ENCODE results near the gene GDF10.

Gene GDF10

GRCh38 chr10:47310090-47310505 is 10.1 kb downstream of the GDF10 start:
- no peak for TF ChIP-seq ZNF70 (CRISPR knock-in tag; IDR thresholded peaks at IDR 0.05)
- no peak for ATAC-seq

GRCh38 chr10:47311193-47311931 is 11.4 kb downstream of the GDF10 start:
- no peak for ATAC-seq
- TF ChIP-seq TOX (CRISPR knock-in tag; IDR thresholded peaks at IDR 0.05; ENCODE audit: borderline replicate concordance) (no peak), ZC3H10 (CRISPR knock-in tag; IDR thresholded peaks at IDR 0.05) (no peak), ZNF70 (CRISPR knock-in tag; IDR thresholded peaks at IDR 0.05) (no peak), ISL1 (CRISPR knock-in tag; IDR thresholded peaks at IDR 0.05) (no peak), CSDC2 (CRISPR knock-in tag; IDR thresholded peaks at IDR 0.05) (no peak), ZNF8 (CRISPR knock-in tag; IDR thresholded peaks at IDR 0.05) (no peak), PATZ1 (CRISPR knock-in tag; IDR thresholded peaks at IDR 0.05; ENCODE audit: borderline replicate concordance) (no peak), ZFP3 (CRISPR knock-in tag; IDR thresholded peaks at IDR 0.05) (no peak), ESRRG (CRISPR knock-in tag; IDR thresholded peaks at IDR 0.05) (no peak), CREB5 (CRISPR knock-in tag; IDR thresholded peaks at IDR 0.05; ENCODE audit: low read depth) (no peak), POU6F1 (CRISPR knock-in tag; IDR thresholded peaks at IDR 0.05; ENCODE audit: borderline replicate concordance, low read depth) (no peak), OSR1 (CRISPR knock-in tag; IDR thresholded peaks at IDR 0.05) (no peak), ZNF565 (CRISPR knock-in tag; conservative IDR thresholded peaks at IDR 0.05; ENCODE audit: low read depth) (no peak), PPARA (CRISPR knock-in tag; IDR thresholded peaks at IDR 0.05; ENCODE audit: borderline replicate concordance) (no peak), GLIS3 (CRISPR knock-in tag; IDR thresholded peaks at IDR 0.05) (no peak), SNAI2 (CRISPR knock-in tag; IDR thresholded peaks at IDR 0.05) (no peak), TCF4 (CRISPR knock-in tag; IDR thresholded peaks at IDR 0.05; ENCODE audit: borderline replicate concordance) (no peak)

GRCh38 chr10:47311932-47312662 is 12.1 kb downstream of the GDF10 start:
- ATAC-seq: peak; percentile 97

More at GRCh38 chr10:47311932-47312662, 12.1 kb downstream of the GDF10 start:
- TF ChIP-seq ZFP30 (CRISPR knock-in tag; IDR thresholded peaks at IDR 0.05): no peak
- no peak for TF ChIP-seq CREB5 (CRISPR knock-in tag; IDR thresholded peaks at IDR 0.05; ENCODE audit: low read depth)
- TF ChIP-seq RARB (CRISPR knock-in tag; IDR thresholded peaks at IDR 0.05): no peak
- no peak for TF ChIP-seq TSHZ2 (CRISPR knock-in tag; IDR thresholded peaks at IDR 0.05)
- TF ChIP-seq CSRNP3 (CRISPR knock-in tag; IDR thresholded peaks at IDR 0.05): no peak
- no peak for TF ChIP-seq ESRRG (CRISPR knock-in tag; IDR thresholded peaks at IDR 0.05)
- no peak for TF ChIP-seq ZC3H10 (CRISPR knock-in tag; IDR thresholded peaks at IDR 0.05)
- TF ChIP-seq CSDC2 (CRISPR knock-in tag; IDR thresholded peaks at IDR 0.05): no peak
